ENCODE measurements around the gene MCUB. TPM values are rescaled to one million over a fixed set of nuclear protein-coding genes. Genes with fewer than 3 reads are reported as not detected.
A peak's percentile ranks its signal among the peaks of the same experiment; 100 is the strongest.
"Not testable (repeated sequence)": the region's sequence is repeated elsewhere in the genome, so short reads cannot be mapped to it uniquely, and the experiment has no call there.

MCUB gene
- total RNA-seq, 3 donors from 2014 or later (not counting 1 experiment from before 2014, with no cell fraction given) = 25.1 to 35.8 (median 31.1) TPM

GRCh38 chr4:109578846-109579245 lies 18.8 kb downstream of the MCUB start:
- WGBS (ENCODE audit: insufficient coverage) = 94% methylated on average over 3 of the region's 3 CpGs
- H3K4me1 ChIP-seq (ENCODE audit: control insufficient read depth, insufficient read depth, low read length) = peaks cover 6% of the 10 kb centered on the region
- H3K27ac ChIP-seq (ENCODE audit: low read length) = no peak overlapping the region
- no peak for TF ChIP-seq CTCF (IDR thresholded peaks at IDR 0.05)
- Mint-ChIP-seq H3K27ac (no peak overlapping the region), H3K36me3 (no peaks in the 10 kb centered on the region), H3K4me3 (no peak overlapping the region), H3K4me1 (peaks cover 24 to 36% of the 10 kb centered on the region in 2 donors), H3K27me3 (ENCODE audit: low read depth in 2 of 2) (no peaks in the 10 kb centered on the region), H3K9me3 (no peaks in the 10 kb centered on the region)
- H3K4me3 ChIP-seq (ENCODE audit: low read length) = no peak overlapping the region
- intact Hi-C loops (cut with micrococcal nuclease) = no loop called here
- ATAC-seq (no peak), DNase-seq (no peak)
- H3K9me3 ChIP-seq (ENCODE audit: control insufficient read depth, insufficient read depth, low read length) = no peaks in the 10 kb centered on the region
- H3K36me3 ChIP-seq (ENCODE audit: control insufficient read depth, insufficient read depth, low read length) = no peaks in the 10 kb centered on the region
- no peaks in the 10 kb centered on the region for H3K27me3 ChIP-seq (ENCODE audit: control insufficient read depth, insufficient read depth, low read length)

GRCh38 chr4:109579997-109580396 lies 20.0 kb downstream of the MCUB start:
- H3K9me3 Mint-ChIP-seq; H3K27me3 ChIP-seq (ENCODE audit: control insufficient read depth, insufficient read depth, low read length); DNase-seq; H3K9me3 ChIP-seq (ENCODE audit: control insufficient read depth, insufficient read depth, low read length); H3K4me1 ChIP-seq (ENCODE audit: control insufficient read depth, insufficient read depth, low read length); H3K27me3 Mint-ChIP-seq (ENCODE audit: low read depth in 2 of 2); H3K4me3 ChIP-seq (ENCODE audit: low read length); H3K27ac ChIP-seq (ENCODE audit: low read length); H3K36me3 Mint-ChIP-seq; H3K36me3 ChIP-seq (ENCODE audit: control insufficient read depth, insufficient read depth, low read length); H3K4me3 Mint-ChIP-seq; H3K27ac Mint-ChIP-seq; ATAC-seq; intact Hi-C loops (cut with micrococcal nuclease): not testable (repeated sequence)
- 100% methylated on average over 5 of the region's 5 CpGs for WGBS (ENCODE audit: insufficient coverage)
- H3K4me1 Mint-ChIP-seq = peaks cover 26 to 35% of the 10 kb centered on the region in 2 donors

- Mint-ChIP-seq H3K27me3 (ENCODE audit: low read depth in 2 of 2) (no peaks in the 10 kb centered on the region), H3K4me1 (peaks cover 32 to 36% of the 10 kb centered on the region in 2 donors), H3K36me3 (no peaks in the 10 kb centered on the region), H3K4me3 (no peak overlapping the region), H3K27ac (no peak overlapping the region), H3K9me3 (no peaks in the 10 kb centered on the region)
- 63% methylated on average over 4 of the region's 4 CpGs for WGBS (ENCODE audit: insufficient coverage)
- no peak overlapping the region for H3K4me3 ChIP-seq (ENCODE audit: low read length)
- TF ChIP-seq CTCF (IDR thresholded peaks at IDR 0.05) = no peak
- DNase-seq (peak in 1 of 2 donors; percentile 31), ATAC-seq (no peak)
- no peak overlapping the region for H3K27ac ChIP-seq (ENCODE audit: low read length)
- H3K36me3 ChIP-seq (ENCODE audit: control insufficient read depth, insufficient read depth, low read length) = no peaks in the 10 kb centered on the region
- H3K4me1 ChIP-seq (ENCODE audit: control insufficient read depth, insufficient read depth, low read length) = no peaks in the 10 kb centered on the region
- intact Hi-C loops (cut with micrococcal nuclease) = no loop called here
- no peaks in the 10 kb centered on the region for H3K27me3 ChIP-seq (ENCODE audit: control insufficient read depth, insufficient read depth, low read length)
- H3K9me3 ChIP-seq (ENCODE audit: control insufficient read depth, insufficient read depth, low read length) = no peaks in the 10 kb centered on the region
These were observed 28.1 kb downstream of the MCUB start for GRCh38 chr4:109588176-109588575.

- Mint-ChIP-seq H3K27me3 (ENCODE audit: low read depth in 2 of 2) (no peaks in the 10 kb centered on the region), H3K9me3 (no peaks in the 10 kb centered on the region), H3K4me1 (peaks cover 26 to 29% of the 10 kb centered on the region in 2 donors), H3K4me3 (no peak overlapping the region), H3K36me3 (no peaks in the 10 kb centered on the region), H3K27ac (no peak overlapping the region)
- Histone ChIP-seq H3K27ac (ENCODE audit: low read length) (no peak overlapping the region), H3K36me3 (ENCODE audit: control insufficient read depth, insufficient read depth, low read length) (no peaks in the 10 kb centered on the region), H3K4me3 (ENCODE audit: low read length) (no peak overlapping the region), H3K9me3 (ENCODE audit: control insufficient read depth, insufficient read depth, low read length) (no peaks in the 10 kb centered on the region), H3K27me3 (ENCODE audit: control insufficient read depth, insufficient read depth, low read length) (no peaks in the 10 kb centered on the region), H3K4me1 (ENCODE audit: control insufficient read depth, insufficient read depth, low read length) (no peaks in the 10 kb centered on the region)
- TF ChIP-seq CTCF (IDR thresholded peaks at IDR 0.05) = no peak
- ATAC-seq (no peak), DNase-seq (no peak)
- intact Hi-C loops (cut with micrococcal nuclease) = no loop called here
- 100% methylated on average over 2 of the region's 2 CpGs for WGBS (ENCODE audit: insufficient coverage)
These were observed 29.1 kb downstream of the MCUB start for GRCh38 chr4:109589119-109589518.

Measured in natural killer cell (primary cell).